K562 (cell line): ENCODE results near the gene IL10. TPM values are rescaled to one million over a fixed set of nuclear protein-coding genes. Genes with fewer than 3 reads are reported as not detected.

ENCODE experiments used
- CBFA2T3 ChIP-seq: fragments of 450-650 bp; IDR thresholded peaks from 2 replicates; pipeline ENCODE4 v1.6.1; 2017
- COPS2 ChIP-seq: fragments of 450-650 bp; conservative IDR thresholded peaks from 2 replicates; pipeline ENCODE4 v1.6.1; 2016; ENCODE audit warnings: mild to moderate bottlenecking, moderate library complexity
- MTA3 ChIP-seq: fragments of 450-650 bp; formaldehyde crosslinking; IDR thresholded peaks from 2 replicates; pipeline ENCODE4 v1.6.1; 2017; ENCODE audit warnings: mild to moderate bottlenecking, borderline replicate concordance
- SMAD2 ChIP-seq: fragments of 150-350 bp; IDR thresholded peaks from 2 replicates; pipeline ENCODE4 v1.6.1; 2014; ENCODE audit warnings: low read depth, mild to moderate bottlenecking, low read length
- SMARCB1 ChIP-seq: IDR thresholded peaks from 2 replicates; pipeline ENCODE4 v1.6.1; 2011; ENCODE audit warnings: improper control_type of control experiment, low read depth; ENCODE audit not compliant: insufficient read length
- SP2 ChIP-seq: IDR thresholded peaks from 2 replicates; pipeline ENCODE4 v1.6.1; 2011; ENCODE audit warnings: mild to moderate bottlenecking, low read depth, low read length, moderate library complexity; ENCODE audit not compliant: poor library complexity, severe bottlenecking; ENCODE audit errors: extremely low read depth
- SRF ChIP-seq, 2 experiments: fragments of 250-450, 450-650 bp in 1 of 2; sonication (Bioruptor Pico) in 1 of 2; sonication (generic) in 1 of 2; formaldehyde crosslinking; IDR thresholded peaks; 2 replicates each; pipeline versions ENCODE4 v1.5.0 to v1.5.1; 2020 to 2022; ENCODE audit warnings: mild to moderate bottlenecking in 1 of 2, missing genetic modification reagents in 1 of 2
- STAT5B ChIP-seq: fragments of 250-450 bp; sonication (Bioruptor Pico); IDR thresholded peaks from 2 replicates; pipeline ENCODE4 v1.8.0; 2021; ENCODE audit warnings: mild to moderate bottlenecking, inconsistent platforms
- TAF1 ChIP-seq: IDR thresholded peaks from 2 replicates; pipeline ENCODE4 v1.6.1; 2011; ENCODE audit warnings: mild to moderate bottlenecking, low read length, moderate library complexity; ENCODE audit not compliant: insufficient read depth, control insufficient read depth, severe bottlenecking; ENCODE audit errors: extremely low read depth
- U2AF1 ChIP-seq: fragments of 200-400 bp; formaldehyde crosslinking; optimal IDR thresholded peaks from 2 replicates; pipeline ENCODE3; 2017; ENCODE audit warnings: mild to moderate bottlenecking, low read depth, low read length, moderate library complexity
- ZNF146 ChIP-seq: IDR thresholded peaks from one replicate; pipeline ENCODE4 v1.6.1; 2018; ENCODE audit warnings: missing compliant biosample characterization; ENCODE audit not compliant: unreplicated experiment
- ZNF239 ChIP-seq: fragments of 250-450 bp; sonication (Bioruptor Pico); IDR thresholded peaks from 2 replicates; pipeline ENCODE4 v1.4.0; 2020; ENCODE audit warnings: mild to moderate bottlenecking
- ZNF24 ChIP-seq: fragments of 450-650 bp; IDR thresholded peaks from 2 replicates; pipeline ENCODE4 v1.6.1; 2016
- ZNF311 ChIP-seq: fragments of 250-450 bp; sonication (Bioruptor Pico); IDR thresholded peaks from 2 replicates; pipeline ENCODE4 v1.4.0; 2020; ENCODE audit warnings: mild to moderate bottlenecking, moderate library complexity
- ZNF695 ChIP-seq: fragments of 450-650 bp; formaldehyde crosslinking; IDR thresholded peaks from 2 replicates; pipeline ENCODE4 v1.4.0; 2020; ENCODE audit warnings: mild to moderate bottlenecking, moderate library complexity
- polyA plus RNA-seq, 8 experiments: library from polyadenylated mRNA; depleted of rRNA in 4 of 8; stranded (reverse) in 5 of 8; unstranded in 3 of 8; fragments of >200 nt; fragmentation: Nextera tagmentation in 2 of 8; fragmentation: Illumina TruSeq in 1 of 8; extraction: Ambion mirVana in 2 of 8; extraction: Trizol in 1 of 8; gene quantifications; 2 replicates each; pipeline versions ENCODE4 v1.2.1 to v1.2.3, GENCODE V29; 2011 to 2014; ENCODE audit warnings: inconsistent platforms in 1 of 8, missing spikeins in 1 of 8
- total RNA-seq, 7 experiments: library from RNA; depleted of rRNA in 6 of 7; stranded (reverse); fragments of >200 nt in 6 of 7; fragmentation: Illumina TruSeq in 2 of 7; extraction: Trizol in 2 of 7; gene quantifications; 2 replicates each; pipeline versions ENCODE4 v1.2.1 to v1.2.3, GENCODE V29; 2011 to 2021; ENCODE audit warnings: low replicate concordance in 1 of 7
- TF ChIP-seq, protein P1 (sequence below): sonication (generic); formaldehyde crosslinking; IDR thresholded peaks from 2 replicates; pipeline ENCODE4 v1.8.0; 2023; ENCODE audit warnings: missing genetic modification reagents, mild to moderate bottlenecking, borderline replicate concordance
- TF ChIP-seq, protein P2 (sequence below), 2 experiments: fragments of 450-650 bp; conservative IDR thresholded peaks; 2 replicates each; pipeline ENCODE4 v1.6.1; 2017; ENCODE audit warnings: mild to moderate bottlenecking in 2 of 2, moderate library complexity in 2 of 2
- TF ChIP-seq, protein P3 (sequence below): fragments of 200-800 bp; sonication (Bioruptor generic); IDR thresholded peaks from 2 replicates; pipeline ENCODE4 v1.6.1; 2017; ENCODE audit warnings: missing genetic modification characterization, missing compliant biosample characterization

The IL10 gene
- total and polyA plus RNA-seq, 9 of the 15 experiments (the other 6 are each of a cell fraction or from before 2014, with no cell fraction given): 0.29 TPM; not detected in 8

DNA sequence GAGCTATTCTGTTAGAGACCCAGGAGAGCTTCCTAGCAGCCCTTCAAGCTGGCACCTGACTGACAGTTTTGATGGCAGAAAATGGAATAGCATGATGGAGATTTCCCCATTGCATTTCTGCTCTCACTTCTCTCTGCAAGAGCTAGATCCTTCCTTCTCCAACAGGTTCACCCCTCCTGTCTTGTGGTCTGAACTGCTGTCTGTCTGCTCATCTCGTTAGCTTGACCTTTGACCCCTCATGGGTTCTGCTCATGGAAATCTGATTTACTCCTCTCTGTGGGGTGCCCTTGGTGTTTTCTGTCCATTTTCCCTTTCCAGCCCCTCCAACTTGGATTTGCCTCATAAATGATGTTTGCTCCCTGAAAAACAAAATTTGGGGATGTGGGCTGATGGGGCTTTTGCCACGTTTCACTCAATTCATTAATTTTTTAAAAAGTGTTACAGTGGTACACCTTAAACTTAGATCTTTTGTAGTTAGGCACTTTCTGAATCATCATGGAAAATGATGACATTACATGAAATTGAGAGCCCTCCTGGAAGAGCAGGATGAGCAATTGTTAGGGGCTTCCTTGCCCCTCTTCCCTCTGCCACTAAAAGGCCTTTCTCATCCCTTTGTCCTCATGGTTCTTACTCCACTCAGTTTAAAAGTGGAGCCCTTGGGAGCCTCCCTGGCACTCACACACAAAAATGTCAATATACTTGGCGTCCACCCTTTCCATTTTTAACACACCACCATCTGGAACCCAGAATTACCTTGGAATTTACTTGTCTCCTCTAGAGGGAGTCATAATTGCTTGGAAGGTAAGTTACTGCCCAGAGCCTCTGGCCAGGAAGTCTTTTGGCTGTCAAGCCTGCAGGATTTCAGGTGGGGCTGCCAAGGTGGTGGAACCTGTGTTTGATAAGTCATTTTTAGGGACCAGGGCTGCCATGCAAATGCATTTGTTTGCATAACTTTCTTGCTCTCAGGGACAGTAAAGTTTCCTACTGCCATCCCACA is 33.6 kb downstream of the IL10 start (continued):
- TF ChIP-seq, protein P1, sequence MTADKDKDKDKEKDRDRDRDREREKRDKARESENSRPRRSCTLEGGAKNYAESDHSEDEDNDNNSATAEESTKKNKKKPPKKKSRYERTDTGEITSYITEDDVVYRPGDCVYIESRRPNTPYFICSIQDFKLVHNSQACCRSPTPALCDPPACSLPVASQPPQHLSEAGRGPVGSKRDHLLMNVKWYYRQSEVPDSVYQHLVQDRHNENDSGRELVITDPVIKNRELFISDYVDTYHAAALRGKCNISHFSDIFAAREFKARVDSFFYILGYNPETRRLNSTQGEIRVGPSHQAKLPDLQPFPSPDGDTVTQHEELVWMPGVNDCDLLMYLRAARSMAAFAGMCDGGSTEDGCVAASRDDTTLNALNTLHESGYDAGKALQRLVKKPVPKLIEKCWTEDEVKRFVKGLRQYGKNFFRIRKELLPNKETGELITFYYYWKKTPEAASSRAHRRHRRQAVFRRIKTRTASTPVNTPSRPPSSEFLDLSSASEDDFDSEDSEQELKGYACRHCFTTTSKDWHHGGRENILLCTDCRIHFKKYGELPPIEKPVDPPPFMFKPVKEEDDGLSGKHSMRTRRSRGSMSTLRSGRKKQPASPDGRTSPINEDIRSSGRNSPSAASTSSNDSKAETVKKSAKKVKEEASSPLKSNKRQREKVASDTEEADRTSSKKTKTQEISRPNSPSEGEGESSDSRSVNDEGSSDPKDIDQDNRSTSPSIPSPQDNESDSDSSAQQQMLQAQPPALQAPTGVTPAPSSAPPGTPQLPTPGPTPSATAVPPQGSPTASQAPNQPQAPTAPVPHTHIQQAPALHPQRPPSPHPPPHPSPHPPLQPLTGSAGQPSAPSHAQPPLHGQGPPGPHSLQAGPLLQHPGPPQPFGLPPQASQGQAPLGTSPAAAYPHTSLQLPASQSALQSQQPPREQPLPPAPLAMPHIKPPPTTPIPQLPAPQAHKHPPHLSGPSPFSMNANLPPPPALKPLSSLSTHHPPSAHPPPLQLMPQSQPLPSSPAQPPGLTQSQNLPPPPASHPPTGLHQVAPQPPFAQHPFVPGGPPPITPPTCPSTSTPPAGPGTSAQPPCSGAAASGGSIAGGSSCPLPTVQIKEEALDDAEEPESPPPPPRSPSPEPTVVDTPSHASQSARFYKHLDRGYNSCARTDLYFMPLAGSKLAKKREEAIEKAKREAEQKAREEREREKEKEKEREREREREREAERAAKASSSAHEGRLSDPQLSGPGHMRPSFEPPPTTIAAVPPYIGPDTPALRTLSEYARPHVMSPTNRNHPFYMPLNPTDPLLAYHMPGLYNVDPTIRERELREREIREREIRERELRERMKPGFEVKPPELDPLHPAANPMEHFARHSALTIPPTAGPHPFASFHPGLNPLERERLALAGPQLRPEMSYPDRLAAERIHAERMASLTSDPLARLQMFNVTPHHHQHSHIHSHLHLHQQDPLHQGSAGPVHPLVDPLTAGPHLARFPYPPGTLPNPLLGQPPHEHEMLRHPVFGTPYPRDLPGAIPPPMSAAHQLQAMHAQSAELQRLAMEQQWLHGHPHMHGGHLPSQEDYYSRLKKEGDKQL (CRISPR knock-in tag): no peak
- no peak for TF ChIP-seq SRF (CRISPR knock-in tag; IDR thresholded peaks at IDR 0.05)
- TF ChIP-seq SMARCB1: no peak
- no peak for TF ChIP-seq ZNF311 (CRISPR knock-in tag)
- TF ChIP-seq U2AF1: no peak
- no peak for TF ChIP-seq ZNF146 (CRISPR knock-in tag)
- TF ChIP-seq, protein P2, sequence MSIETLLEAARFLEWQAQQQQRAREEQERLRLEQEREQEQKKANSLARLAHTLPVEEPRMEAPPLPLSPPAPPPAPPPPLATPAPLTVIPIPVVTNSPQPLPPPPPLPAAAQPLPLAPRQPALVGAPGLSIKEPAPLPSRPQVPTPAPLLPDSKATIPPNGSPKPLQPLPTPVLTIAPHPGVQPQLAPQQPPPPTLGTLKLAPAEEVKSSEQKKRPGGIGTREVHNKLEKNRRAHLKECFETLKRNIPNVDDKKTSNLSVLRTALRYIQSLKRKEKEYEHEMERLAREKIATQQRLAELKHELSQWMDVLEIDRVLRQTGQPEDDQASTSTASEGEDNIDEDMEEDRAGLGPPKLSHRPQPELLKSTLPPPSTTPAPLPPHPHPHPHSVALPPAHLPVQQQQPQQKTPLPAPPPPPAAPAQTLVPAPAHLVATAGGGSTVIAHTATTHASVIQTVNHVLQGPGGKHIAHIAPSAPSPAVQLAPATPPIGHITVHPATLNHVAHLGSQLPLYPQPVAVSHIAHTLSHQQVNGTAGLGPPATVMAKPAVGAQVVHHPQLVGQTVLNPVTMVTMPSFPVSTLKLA (conservative IDR thresholded peaks at IDR 0.05): no peak
- 0 out of 2 replicates have a peak, but pooled peaks have one; percentile 48 for TF ChIP-seq MTA3
- no peak for TF ChIP-seq SP2
- no peak for TF ChIP-seq ZNF24
- TF ChIP-seq, protein P3, sequence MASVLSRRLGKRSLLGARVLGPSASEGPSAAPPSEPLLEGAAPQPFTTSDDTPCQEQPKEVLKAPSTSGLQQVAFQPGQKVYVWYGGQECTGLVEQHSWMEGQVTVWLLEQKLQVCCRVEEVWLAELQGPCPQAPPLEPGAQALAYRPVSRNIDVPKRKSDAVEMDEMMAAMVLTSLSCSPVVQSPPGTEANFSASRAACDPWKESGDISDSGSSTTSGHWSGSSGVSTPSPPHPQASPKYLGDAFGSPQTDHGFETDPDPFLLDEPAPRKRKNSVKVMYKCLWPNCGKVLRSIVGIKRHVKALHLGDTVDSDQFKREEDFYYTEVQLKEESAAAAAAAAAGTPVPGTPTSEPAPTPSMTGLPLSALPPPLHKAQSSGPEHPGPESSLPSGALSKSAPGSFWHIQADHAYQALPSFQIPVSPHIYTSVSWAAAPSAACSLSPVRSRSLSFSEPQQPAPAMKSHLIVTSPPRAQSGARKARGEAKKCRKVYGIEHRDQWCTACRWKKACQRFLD (CRISPR knock-in tag): no peak
- peak; percentile 20 for TF ChIP-seq CBFA2T3
- TF ChIP-seq STAT5B (CRISPR knock-in tag): no peak
- TF ChIP-seq SMAD2: no peak
- no peak for TF ChIP-seq ZNF695
- TF ChIP-seq COPS2: no peak
- TF ChIP-seq ZNF239 (CRISPR knock-in tag): no peak
- TF ChIP-seq TAF1: no peak
